Upper lobe of right lung (tissue), 1 donor: ENCODE results near the gene NEK10. TPM values are rescaled to one million over a fixed set of nuclear protein-coding genes. Genes with fewer than 3 reads are reported as not detected.
A peak's percentile ranks its signal among the peaks of the same experiment; 100 is the strongest.

Source experiments
- ATAC-seq: fragments of 200-7000 bp; cut with Tn5 transposase; one replicate; pipeline ENCODE4 v1.9.1; 2020; ENCODE audit warnings: mild to moderate bottlenecking, moderate library complexity
- DNase-seq: peaks from one replicate; pipeline ENCODE4 v3.0.0-alpha.2; 2020
- H3K27ac ChIP-seq: fragments of 200-600 bp; one replicate; pipeline ENCODE4 v1.8.0; 2022
- H3K27me3 ChIP-seq: fragments of 200-600 bp; one replicate; pipeline ENCODE4 v1.8.0; 2022; ENCODE audit warnings: mild to moderate bottlenecking
- H3K36me3 ChIP-seq: fragments of 200-600 bp; one replicate; pipeline ENCODE4 v1.8.0; 2022
- H3K4me1 ChIP-seq: fragments of 200-600 bp; one replicate; pipeline ENCODE4 v1.8.0; 2022
- H3K4me3 ChIP-seq: fragments of 200-600 bp; one replicate; pipeline ENCODE4 v1.8.0; 2022; ENCODE audit warnings: mild to moderate bottlenecking
- H3K9me3 ChIP-seq: fragments of 200-600 bp; one replicate; pipeline ENCODE4 v1.8.0; 2022
- intact Hi-C: fragments of 100-400 bp; cut with DNase I; formaldehyde crosslinking; loops from one replicate; pipeline ENCODE4 v1.11.0; 2022
- total RNA-seq: library from RNA; stranded (reverse); fragmentation: NEBNext Ultra II Directional; extraction: Animal tissue kit (Norgen Biotek cat#: 25700); gene quantifications from one replicate; pipeline ENCODE4 v1.2.1, GENCODE V29; 2021
- TF ChIP-seq, protein P1 (sequence below): fragments of 200-600 bp; IDR thresholded peaks from one replicate; pipeline ENCODE4 v1.8.0; 2022; ENCODE audit warnings: antibody characterized with exemption
- donor health status: DM: no; HTN: yes; CAD: no; lungs with severe emphysema.

NEK10 gene
- total RNA-seq, 1 donor from 2014 or later = 0.49 TPM

DNA sequence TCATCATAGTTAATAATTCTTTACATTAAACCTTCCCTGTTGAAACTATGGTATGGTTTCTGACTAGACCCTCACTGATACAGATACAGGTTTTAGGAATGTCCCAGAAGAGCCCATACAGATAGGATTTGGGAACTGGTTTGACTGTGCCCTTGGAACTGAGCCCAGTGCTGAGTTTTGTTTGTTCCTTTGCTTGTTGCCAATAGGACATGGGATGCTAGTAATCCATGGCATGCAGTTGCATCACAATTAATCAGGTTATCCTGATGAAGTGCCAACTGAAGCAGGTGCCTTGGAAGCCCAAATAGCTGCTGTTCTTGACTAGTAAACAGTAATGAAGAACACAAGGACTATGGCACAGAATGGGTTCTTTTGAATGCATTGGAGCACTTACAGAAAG, 230.6 kb downstream of the NEK10 start:
- no peak overlapping the region for H3K27ac ChIP-seq
- intact Hi-C loops = no loop called here
- TF ChIP-seq, protein P1, sequence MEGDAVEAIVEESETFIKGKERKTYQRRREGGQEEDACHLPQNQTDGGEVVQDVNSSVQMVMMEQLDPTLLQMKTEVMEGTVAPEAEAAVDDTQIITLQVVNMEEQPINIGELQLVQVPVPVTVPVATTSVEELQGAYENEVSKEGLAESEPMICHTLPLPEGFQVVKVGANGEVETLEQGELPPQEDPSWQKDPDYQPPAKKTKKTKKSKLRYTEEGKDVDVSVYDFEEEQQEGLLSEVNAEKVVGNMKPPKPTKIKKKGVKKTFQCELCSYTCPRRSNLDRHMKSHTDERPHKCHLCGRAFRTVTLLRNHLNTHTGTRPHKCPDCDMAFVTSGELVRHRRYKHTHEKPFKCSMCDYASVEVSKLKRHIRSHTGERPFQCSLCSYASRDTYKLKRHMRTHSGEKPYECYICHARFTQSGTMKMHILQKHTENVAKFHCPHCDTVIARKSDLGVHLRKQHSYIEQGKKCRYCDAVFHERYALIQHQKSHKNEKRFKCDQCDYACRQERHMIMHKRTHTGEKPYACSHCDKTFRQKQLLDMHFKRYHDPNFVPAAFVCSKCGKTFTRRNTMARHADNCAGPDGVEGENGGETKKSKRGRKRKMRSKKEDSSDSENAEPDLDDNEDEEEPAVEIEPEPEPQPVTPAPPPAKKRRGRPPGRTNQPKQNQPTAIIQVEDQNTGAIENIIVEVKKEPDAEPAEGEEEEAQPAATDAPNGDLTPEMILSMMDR = no peak
- peaks cover 3% of the 10 kb centered on the region for H3K4me1 ChIP-seq
- no peaks in the 10 kb centered on the region for H3K36me3 ChIP-seq
- H3K27me3 ChIP-seq = no peaks in the 10 kb centered on the region
- ATAC-seq (no peak), DNase-seq (no peak)
- no peaks in the 10 kb centered on the region for H3K9me3 ChIP-seq
- H3K4me3 ChIP-seq = no peak overlapping the region

DNA sequence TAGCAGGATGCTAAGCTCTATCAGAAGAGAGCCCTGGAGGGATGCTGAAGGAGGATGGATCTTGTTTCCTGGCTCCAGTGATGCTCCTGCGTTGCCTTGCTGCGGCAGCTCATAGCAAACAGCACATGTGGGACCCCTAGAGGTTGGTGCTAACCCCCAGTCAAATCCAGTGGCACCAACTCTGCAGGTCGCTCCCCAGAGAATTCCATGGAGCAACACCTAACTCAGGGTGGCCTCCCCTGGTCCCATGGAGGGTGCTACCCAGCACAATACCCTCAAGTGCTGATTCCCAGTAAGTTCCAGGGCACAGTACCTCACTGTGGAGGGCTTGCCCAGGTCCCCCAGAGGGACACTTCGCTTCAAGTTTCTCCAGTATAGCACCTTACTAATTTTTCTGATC, 231.2 kb downstream of the NEK10 start:
- peak; percentile 10 for ATAC-seq
- no peaks in the 10 kb centered on the region for H3K36me3 ChIP-seq
- H3K27me3 ChIP-seq = no peaks in the 10 kb centered on the region
- DNase-seq = no peak
- intact Hi-C loops = no loop called here
- peaks cover 3% of the 10 kb centered on the region for H3K4me1 ChIP-seq
- TF ChIP-seq, protein P1 = no peak
- no peak overlapping the region for H3K27ac ChIP-seq
- H3K9me3 ChIP-seq = no peaks in the 10 kb centered on the region
- no peak overlapping the region for H3K4me3 ChIP-seq

DNA sequence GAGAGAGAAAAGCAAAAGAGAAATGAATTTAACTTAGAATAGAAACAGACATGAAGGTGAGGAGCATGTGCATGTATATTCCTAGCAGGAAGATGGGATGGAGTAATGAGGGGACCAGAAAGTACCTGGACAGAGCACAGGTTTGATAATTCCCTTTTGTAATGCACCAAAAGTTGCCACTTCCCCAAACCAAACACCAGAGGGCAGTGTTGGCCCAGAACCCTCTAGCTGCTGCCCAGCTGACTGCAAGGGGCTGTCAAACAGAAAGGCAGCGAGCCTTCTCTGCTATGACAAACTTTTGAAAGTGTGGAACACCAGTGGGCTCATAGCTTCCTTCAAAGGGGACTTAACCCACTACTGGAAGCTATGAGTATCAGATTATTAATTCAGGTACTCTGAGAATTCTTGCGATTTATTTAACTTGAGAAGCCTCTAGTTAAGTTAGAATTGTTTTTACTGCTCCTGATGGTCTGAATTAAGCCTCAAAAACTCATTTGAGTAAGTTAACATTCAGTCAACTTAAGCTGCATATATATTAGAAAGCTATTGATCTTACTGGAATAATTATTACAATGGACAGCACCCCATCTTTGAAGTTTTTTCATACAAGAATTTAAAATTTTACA, 234.9 kb downstream of the NEK10 start:
- intact Hi-C loops = no loop called here
- peak; percentile 96 for ATAC-seq
- Histone ChIP-seq H3K27me3 (no peaks in the 10 kb centered on the region), H3K9me3 (no peaks in the 10 kb centered on the region), H3K36me3 (no peaks in the 10 kb centered on the region), H3K27ac (no peak overlapping the region), H3K4me3 (no peak overlapping the region), H3K4me1 (peaks cover 3% of the 10 kb centered on the region)
- DNase-seq = no peak
- TF ChIP-seq, protein P1 = peak; percentile 93

DNA sequence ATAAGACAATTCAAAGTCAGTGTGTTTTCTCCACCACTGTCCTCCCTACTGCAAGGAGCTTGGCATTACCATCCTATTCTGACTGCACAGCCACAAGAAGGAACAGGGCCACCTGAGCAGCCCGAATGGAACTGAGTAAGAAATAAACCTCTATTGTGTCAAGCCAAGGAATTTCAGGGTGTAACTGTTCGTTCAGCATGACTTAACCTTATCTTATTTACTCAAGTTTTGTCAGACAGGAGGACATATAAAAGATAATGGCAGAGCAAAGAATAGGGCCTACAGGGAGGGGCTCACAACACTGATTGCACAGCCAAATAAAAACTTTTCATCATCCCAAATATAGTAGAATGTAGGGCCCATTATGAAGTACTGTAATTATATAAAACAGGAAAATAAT, 236.1 kb downstream of the NEK10 start:
- Histone ChIP-seq H3K36me3 (no peaks in the 10 kb centered on the region), H3K4me1 (peaks cover 3% of the 10 kb centered on the region), H3K27me3 (no peaks in the 10 kb centered on the region), H3K9me3 (no peaks in the 10 kb centered on the region), H3K27ac (no peak overlapping the region), H3K4me3 (no peak overlapping the region)
- ATAC-seq = no peak
- intact Hi-C loops = no loop called here
- TF ChIP-seq, protein P1 = no peak
- no peak for DNase-seq

GRCh38 chr3:27130796-27131195, 238.4 kb downstream of the NEK10 start:
- Histone ChIP-seq H3K36me3 (no peaks in the 10 kb centered on the region), H3K27ac (no peak overlapping the region), H3K4me1 (peaks cover 3% of the 10 kb centered on the region), H3K4me3 (no peak overlapping the region), H3K9me3 (no peaks in the 10 kb centered on the region), H3K27me3 (no peaks in the 10 kb centered on the region)
- DNase-seq (no peak), ATAC-seq (no peak)
- TF ChIP-seq, protein P1 = no peak
- intact Hi-C loops = no loop called here

GRCh38 chr3:27127879-27128278, 241.3 kb downstream of the NEK10 start:
- no peak overlapping the region for H3K27ac ChIP-seq
- H3K36me3 ChIP-seq = no peaks in the 10 kb centered on the region
- no peak overlapping the region for H3K4me3 ChIP-seq
- TF ChIP-seq, protein P1 = no peak
- H3K9me3 ChIP-seq = no peaks in the 10 kb centered on the region
- DNase-seq (no peak), ATAC-seq (no peak)
- intact Hi-C loops = no loop called here
- H3K27me3 ChIP-seq = no peaks in the 10 kb centered on the region
- no peaks in the 10 kb centered on the region for H3K4me1 ChIP-seq
